HG02938 (cell line): ENCODE measurements around the gene TEAD4.

Source experiments
- ATAC-seq: cut with Tn5 transposase; IDR thresholded peaks from one replicate; pipeline ENCODE4 v1.9.1; 2021; ENCODE audit warnings: mild to moderate bottlenecking, moderate library complexity; ENCODE audit not compliant: unreplicated experiment

TEAD4 gene

GRCh38 chr12:2959192-2959504 lies at the start of gene TEAD4:
Gene TEAD4, plus strand, starts transcription at chr12:2959397.
- ATAC-seq = no peak

GRCh38 chr12:2912216-2912575 lies 47.0 kb upstream of the TEAD4 start:
- ATAC-seq = no peak

GRCh38 chr12:2919249-2919648 lies 39.9 kb upstream of the TEAD4 start:
- ATAC-seq = no peak

GRCh38 chr12:2922329-2922728 lies 36.9 kb upstream of the TEAD4 start:
- ATAC-seq = no peak

GRCh38 chr12:2923057-2923456 lies 36.1 kb upstream of the TEAD4 start:
- ATAC-seq = no peak

- no peak for ATAC-seq
Measured at GRCh38 chr12:2924019-2924418, 35.2 kb upstream of the TEAD4 start.

- ATAC-seq = no peak
Measured at GRCh38 chr12:2925322-2925995, 33.7 kb upstream of the TEAD4 start.

- no peak for ATAC-seq
Measured at GRCh38 chr12:2930865-2931264, 28.3 kb upstream of the TEAD4 start.

GRCh38 chr12:2933586-2933985 lies 25.6 kb upstream of the TEAD4 start:
- ATAC-seq = no peak

- no peak for ATAC-seq
Measured at GRCh38 chr12:2934371-2934770, 24.8 kb upstream of the TEAD4 start.

- ATAC-seq = no peak
Measured at GRCh38 chr12:2936301-2936700, 22.9 kb upstream of the TEAD4 start.

- ATAC-seq = no peak
Measured at GRCh38 chr12:2937500-2937899, 21.7 kb upstream of the TEAD4 start.

- ATAC-seq = no peak
Measured at GRCh38 chr12:2939191-2939590, 20.0 kb upstream of the TEAD4 start.

- ATAC-seq = no peak
Measured at GRCh38 chr12:2940564-2940963, 18.6 kb upstream of the TEAD4 start.

- no peak for ATAC-seq
Measured at GRCh38 chr12:2941524-2941923, 17.7 kb upstream of the TEAD4 start.

GRCh38 chr12:2944401-2945047 lies 14.7 kb upstream of the TEAD4 start:
- ATAC-seq = no peak

- ATAC-seq = no peak
Measured at GRCh38 chr12:2949411-2949810, 9.8 kb upstream of the TEAD4 start.

GRCh38 chr12:2955888-2956287 lies 3.3 kb upstream of the TEAD4 start:
- ATAC-seq = no peak

GRCh38 chr12:2957816-2958431 lies 1.3 kb upstream of the TEAD4 start:
- no peak for ATAC-seq

GRCh38 chr12:2958432-2959191 lies 585 bp upstream of the TEAD4 start:
- no peak for ATAC-seq

- ATAC-seq = no peak
Measured at GRCh38 chr12:2959505-2960389, 550 bp downstream of the TEAD4 start.
